H9 (cell line): ENCODE measurements around the gene ZNF527. TPM values are rescaled to one million over a fixed set of nuclear protein-coding genes. Genes with fewer than 3 reads are reported as not detected.

Source experiments
- DNase-seq: peaks from one replicate; pipeline ENCODE4 v3.0.0-alpha.2; 2017
- H2AFZ ChIP-seq: one replicate; pipeline ENCODE4 v1.6.1; 2013; ENCODE audit warnings: mild to moderate bottlenecking, low read length, control low read depth, moderate library complexity
- H2AK5ac ChIP-seq: 2 replicates; pipeline ENCODE4 v1.6.1; 2013; ENCODE audit warnings: low read length, control low read depth, mixed read lengths; ENCODE audit not compliant: insufficient read length
- H2BK120ac ChIP-seq: one replicate; pipeline ENCODE4 v1.6.1; 2013; ENCODE audit warnings: low read depth, mild to moderate bottlenecking, low read length, control low read depth, inconsistent platforms; ENCODE audit not compliant: poor library complexity, severe bottlenecking
- H2BK12ac ChIP-seq: 2 replicates; pipeline ENCODE4 v1.6.1; 2013; ENCODE audit warnings: low read length, control low read depth, mixed read lengths, low read depth; ENCODE audit not compliant: insufficient read length
- H2BK15ac ChIP-seq: 2 replicates; pipeline ENCODE4 v1.6.1; 2013; ENCODE audit warnings: low read depth, low read length, control low read depth
- H2BK20ac ChIP-seq: one replicate; pipeline ENCODE4 v1.6.1; 2013; ENCODE audit warnings: low read depth, mild to moderate bottlenecking, low read length, control low read depth, inconsistent platforms; ENCODE audit not compliant: poor library complexity, severe bottlenecking
- H2BK5ac ChIP-seq: 2 replicates; pipeline ENCODE4 v1.6.1; 2013; ENCODE audit warnings: low read length, control low read depth, mixed read lengths; ENCODE audit not compliant: insufficient read length
- H3K14ac ChIP-seq: 2 replicates; pipeline ENCODE4 v1.6.1; 2013; ENCODE audit warnings: low read length, control low read depth; ENCODE audit not compliant: insufficient read depth
- H3K18ac ChIP-seq: 2 replicates; pipeline ENCODE4 v1.6.1; 2013; ENCODE audit warnings: low read depth, mild to moderate bottlenecking, mixed read lengths, low read length, control low read depth; ENCODE audit not compliant: insufficient read length
- H3K23ac ChIP-seq: 2 replicates; pipeline ENCODE4 v1.6.1; 2013; ENCODE audit warnings: low read length, control low read depth, mixed read lengths, low read depth; ENCODE audit not compliant: insufficient read length
- H3K23me2 ChIP-seq: 2 replicates; pipeline ENCODE4 v1.6.1; 2013; ENCODE audit warnings: low read depth, mild to moderate bottlenecking, mixed read lengths, low read length, control low read depth; ENCODE audit not compliant: insufficient read length, poor library complexity, severe bottlenecking
- H3K27ac ChIP-seq: 2 replicates; pipeline ENCODE4 v1.5.1; 2013; ENCODE audit warnings: low read length, control low read depth, mixed read lengths, low read depth; ENCODE audit not compliant: insufficient read length
- H3K27me3 ChIP-seq: 2 replicates; pipeline ENCODE4 v1.6.1; 2013; ENCODE audit warnings: low read length, control low read depth, inconsistent platforms; ENCODE audit not compliant: insufficient read depth
- H3K4ac ChIP-seq: 2 replicates; pipeline ENCODE4 v1.6.1; 2013; ENCODE audit warnings: low read depth, mild to moderate bottlenecking, control low read depth, inconsistent platforms, low read length, moderate library complexity
- H3K4me1 ChIP-seq: 2 replicates; pipeline ENCODE4 v1.6.1; 2013; ENCODE audit warnings: low read length, control low read depth, inconsistent platforms; ENCODE audit not compliant: insufficient read depth
- H3K4me2 ChIP-seq: 2 replicates; pipeline ENCODE4 v1.6.1; 2013; ENCODE audit warnings: low read length, control low read depth, mixed read lengths; ENCODE audit not compliant: insufficient read length, insufficient read depth
- H3K56ac ChIP-seq: 2 replicates; pipeline ENCODE4 v1.6.1; 2013; ENCODE audit warnings: low read depth, mild to moderate bottlenecking, mixed read lengths, low read length, control low read depth; ENCODE audit not compliant: insufficient read length
- H3K79me1 ChIP-seq: 2 replicates; pipeline ENCODE4 v1.6.1; 2013; ENCODE audit warnings: low read depth, mild to moderate bottlenecking, moderate library complexity, low read length, control low read depth, inconsistent platforms; ENCODE audit not compliant: insufficient read depth, poor library complexity, severe bottlenecking
- H3K79me2 ChIP-seq: 2 replicates; pipeline ENCODE4 v1.6.1; 2013; ENCODE audit warnings: low read length, control low read depth, inconsistent platforms; ENCODE audit not compliant: insufficient read depth
- H3K9ac ChIP-seq: 2 replicates; pipeline ENCODE4 v1.6.1; 2013; ENCODE audit warnings: low read length, control low read depth, mixed read lengths; ENCODE audit not compliant: insufficient read length; ENCODE audit errors: extremely low read depth
- H3K9me3 ChIP-seq: one replicate; pipeline ENCODE4 v1.6.1; 2013; ENCODE audit warnings: low read depth, low read length, inconsistent platforms; ENCODE audit not compliant: control insufficient read depth
- H3T11ph ChIP-seq: one replicate; pipeline ENCODE4 v1.6.1; 2013; ENCODE audit warnings: mild to moderate bottlenecking, low read length, control low read depth, inconsistent platforms
- H4K20me1 ChIP-seq: one replicate; pipeline ENCODE4 v1.6.1; 2013; ENCODE audit not compliant: control insufficient read depth, insufficient read length, insufficient read depth
- H4K5ac ChIP-seq: 2 replicates; pipeline ENCODE4 v1.6.1; 2013; ENCODE audit warnings: low read depth, mild to moderate bottlenecking, mixed read lengths, low read length, control low read depth; ENCODE audit not compliant: insufficient read length
- H4K8ac ChIP-seq: replicated peaks from 2 replicates; pipeline ENCODE4 v1.6.1; 2013; ENCODE audit warnings: low read length, control low read depth, mixed read lengths, low read depth; ENCODE audit not compliant: insufficient read length
- H4K91ac ChIP-seq: 2 replicates; pipeline ENCODE4 v1.6.1; 2013; ENCODE audit warnings: low read depth, mild to moderate bottlenecking, moderate library complexity, mixed read lengths, low read length, control low read depth; ENCODE audit not compliant: insufficient read length
- H3K27ac Mint-ChIP-seq, 3 experiments: 2 replicates in 2 of 3; 3 replicates in 1 of 3; pipeline ENCODE4 v1.8.0; 2020 to 2021; ENCODE audit warnings: mixed read lengths in 3 of 3, mild to moderate bottlenecking in 1 of 3, moderate library complexity in 1 of 3
- H3K27me3 Mint-ChIP-seq: 2 replicates; pipeline ENCODE4 v1.8.0; 2021; ENCODE audit warnings: low read depth, mild to moderate bottlenecking, moderate library complexity, mixed read lengths
- H3K36me3 Mint-ChIP-seq, 3 experiments: 2 replicates in 2 of 3; 3 replicates in 1 of 3; pipeline ENCODE4 v1.8.0; 2020 to 2021; ENCODE audit warnings: low read depth in 3 of 3, mixed read lengths in 3 of 3; ENCODE audit not compliant: insufficient read depth in 1 of 3
- H3K4me1 Mint-ChIP-seq, 2 experiments: 2 replicates each; pipeline ENCODE4 v1.8.0; 2020; ENCODE audit warnings: mixed read lengths in 2 of 2
- H3K4me3 Mint-ChIP-seq, 2 experiments: 2 replicates in 1 of 2; 3 replicates in 1 of 2; pipeline ENCODE4 v1.8.0; 2020 to 2021; ENCODE audit warnings: mild to moderate bottlenecking in 2 of 2, mixed read lengths in 2 of 2, moderate library complexity in 1 of 2
- H3K9me3 Mint-ChIP-seq, 2 experiments: 2 replicates in 1 of 2; 3 replicates in 1 of 2; pipeline ENCODE4 v1.8.0; 2020; ENCODE audit warnings: mild to moderate bottlenecking in 2 of 2, mixed read lengths in 2 of 2, moderate library complexity in 1 of 2
- CTCF ChIP-seq: fragments of 200-600 bp; sonication (generic); conservative IDR thresholded peaks from 3 replicates; pipeline ENCODE4 v1.8.0; 2021; ENCODE audit warnings: antibody characterized with exemption, mild to moderate bottlenecking
- WGBS: extraction: QIAGEN DNeasy Blood & Tissue Kit; methylation state at CpG from one replicate; pipeline ENCODE4 v1.1.7; 2013; ENCODE audit warnings: missing lambda C conversion rate, low lambda C conversion rate, mixed read lengths; ENCODE audit not compliant: insufficient read length; ENCODE audit errors: extremely low coverage; 5-methylcytosine and 5-hydroxymethylcytosine counted together
- total RNA-seq: library from RNA; stranded (reverse); gene quantifications from 2 replicates; pipeline ENCODE4 v1.2.1, GENCODE V29; 2021

Gene ZNF527
- total RNA-seq, 1 experiment from 2014 or later = 6.1 TPM

- H3K27ac ChIP-seq = no peak overlapping the region
- H4K5ac ChIP-seq = no peak overlapping the region
- no peaks in the 10 kb centered on the region for H3K23me2 ChIP-seq
- no peak overlapping the region for H3K4me2 ChIP-seq
- H3T11ph ChIP-seq = no peak overlapping the region
- Mint-ChIP-seq H3K4me3 (no peak overlapping the region), H3K9me3 (peaks cover 82 to 85% of the 10 kb centered on the region in 2 experiments), H3K27ac (no peak overlapping the region), H3K4me1 (no peaks in the 10 kb centered on the region), H3K36me3 (peaks cover 9 to 21% (median 15%) of the 10 kb centered on the region in 3 experiments; a peak in 6 of 7 replicates), H3K27me3 (peaks cover 6% of the 10 kb centered on the region)
- no peak overlapping the region for H3K4ac ChIP-seq
- H3K14ac ChIP-seq = no peak overlapping the region
- no peak overlapping the region for H3K18ac ChIP-seq
- H2AFZ ChIP-seq = no peak overlapping the region
- H3K56ac ChIP-seq = no peak overlapping the region
- H3K79me2 ChIP-seq = no peaks in the 10 kb centered on the region
- no peaks in the 10 kb centered on the region for H4K20me1 ChIP-seq
- no peak overlapping the region for H4K91ac ChIP-seq
- H3K9me3 ChIP-seq = peaks cover 41% of the 10 kb centered on the region
- no peak overlapping the region for H2BK12ac ChIP-seq
- no peak overlapping the region for H3K23ac ChIP-seq
- no peak overlapping the region for H2BK120ac ChIP-seq
- no peak overlapping the region for H2AK5ac ChIP-seq
- no peaks in the 10 kb centered on the region for H3K79me1 ChIP-seq
- no CpG with 5 or more reads among the region's 1 CpG for WGBS
- no peak overlapping the region for H3K9ac ChIP-seq
- no peak for DNase-seq
- H3K27me3 ChIP-seq = no peaks in the 10 kb centered on the region
- no peak overlapping the region for H2BK15ac ChIP-seq
- no peak for TF ChIP-seq CTCF
- no peak overlapping the region for H2BK5ac ChIP-seq
- no peak overlapping the region for H2BK20ac ChIP-seq
- no peaks in the 10 kb centered on the region for H3K4me1 ChIP-seq
- no peak overlapping the region for H4K8ac ChIP-seq
These were observed 30.2 kb downstream of the ZNF527 start for GRCh38 chr19:37401078-37401477.
